ENCODE data around the gene PLPP2.

- TF ChIP-seq POLR2A (IDR thresholded peaks at IDR 0.05) = no peak
- no peak for TF ChIP-seq CTCF (IDR thresholded peaks at IDR 0.05)
Measured at GRCh38 chr19:335072-335471, 43.9 kb upstream of the PLPP2 start.
